ENCODE data around the gene RPS6KB2.

The RPS6KB2 gene

GRCh38 chr11:67404515-67405195, 23.6 kb upstream of the RPS6KB2 start:
- H4K20me1 ChIP-seq (ENCODE audit: insufficient read depth, low read length), result no peaks in the 10 kb centered on the region
- no peaks in the 10 kb centered on the region for H3K27me3 ChIP-seq (replicated peaks; ENCODE audit: insufficient read depth, low read length)
- H3K79me2 ChIP-seq (ENCODE audit: low read length), result peaks cover 17% of the 10 kb centered on the region
- H3K36me3 ChIP-seq (replicated peaks; ENCODE audit: insufficient read depth, low read length), result no peaks in the 10 kb centered on the region
- H3K9ac ChIP-seq (ENCODE audit: low read length), result no peak overlapping the region
- H3K4me3 ChIP-seq (ENCODE audit: low read length), result no peak overlapping the region
- H3K9me2 ChIP-seq (replicated peaks; ENCODE audit: insufficient read depth, low read length), result no peaks in the 10 kb centered on the region
- peaks cover 26% of the 10 kb centered on the region for H3K4me1 ChIP-seq (ENCODE audit: low read length)
- H3K27ac ChIP-seq (ENCODE audit: low read length), result no peak overlapping the region
- no peak for DNase-seq
- H3K4me2 ChIP-seq (ENCODE audit: low read depth, low read length), result no peak overlapping the region
- no peaks in the 10 kb centered on the region for H3K9me3 ChIP-seq (replicated peaks; ENCODE audit: insufficient read depth, low read length)
- no peak overlapping the region for H2AFZ ChIP-seq (ENCODE audit: low read length)
- H3F3A ChIP-seq (ENCODE audit: insufficient read depth, low read length), result peaks cover 2% of the 10 kb centered on the region; the same call in 1 of the 2 replicates
- TF ChIP-seq EZH2phosphoT487 (IDR thresholded peaks at IDR 0.05; ENCODE audit: low read length), result no peak
- no peak for TF ChIP-seq CTCF (IDR thresholded peaks at IDR 0.05; ENCODE audit: low read length)
- TF ChIP-seq EZH2 (optimal IDR thresholded peaks at IDR 0.05; ENCODE audit: low read depth, low read length), result no peak

DNA sequence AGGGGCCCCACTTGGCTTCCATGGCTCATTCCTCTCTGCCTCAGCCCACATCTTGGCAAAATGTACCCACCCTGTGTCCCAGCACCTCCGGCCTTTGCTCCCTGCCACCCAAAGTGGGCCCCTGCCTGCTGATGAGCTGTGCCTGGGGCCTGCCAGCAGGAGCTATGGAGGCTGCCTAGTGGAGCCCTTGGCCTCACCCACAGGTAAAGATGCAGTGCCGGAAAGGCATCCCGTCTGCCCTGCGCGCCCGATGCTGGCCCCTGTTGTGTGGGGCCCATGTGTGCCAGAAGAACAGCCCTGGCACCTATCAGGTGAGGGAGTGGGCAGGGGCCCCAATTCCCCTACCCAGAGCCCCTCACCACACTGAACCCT, 23.1 kb upstream of the RPS6KB2 start:
- Histone ChIP-seq H3K9ac (ENCODE audit: low read length) (no peak overlapping the region), H3K27me3 (replicated peaks; ENCODE audit: insufficient read depth, low read length) (no peaks in the 10 kb centered on the region), H3K9me2 (replicated peaks; ENCODE audit: insufficient read depth, low read length) (no peaks in the 10 kb centered on the region), H2AFZ (ENCODE audit: low read length) (no peak overlapping the region), H3K4me1 (ENCODE audit: low read length) (peaks cover 30% of the 10 kb centered on the region), H3K36me3 (replicated peaks; ENCODE audit: insufficient read depth, low read length) (no peaks in the 10 kb centered on the region), H3F3A (ENCODE audit: insufficient read depth, low read length) (peaks cover 1% of the 10 kb centered on the region; the same call in 1 of the 2 replicates), H3K4me3 (ENCODE audit: low read length) (no peak overlapping the region), H3K79me2 (ENCODE audit: low read length) (peaks cover 13% of the 10 kb centered on the region), H3K4me2 (ENCODE audit: low read depth, low read length) (no peak overlapping the region), H4K20me1 (ENCODE audit: insufficient read depth, low read length) (no peaks in the 10 kb centered on the region), H3K9me3 (replicated peaks; ENCODE audit: insufficient read depth, low read length) (no peaks in the 10 kb centered on the region), H3K27ac (ENCODE audit: low read length) (no peak overlapping the region)
- no peak for TF ChIP-seq EZH2 (optimal IDR thresholded peaks at IDR 0.05; ENCODE audit: low read depth, low read length)
- DNase-seq, result no peak

DNA sequence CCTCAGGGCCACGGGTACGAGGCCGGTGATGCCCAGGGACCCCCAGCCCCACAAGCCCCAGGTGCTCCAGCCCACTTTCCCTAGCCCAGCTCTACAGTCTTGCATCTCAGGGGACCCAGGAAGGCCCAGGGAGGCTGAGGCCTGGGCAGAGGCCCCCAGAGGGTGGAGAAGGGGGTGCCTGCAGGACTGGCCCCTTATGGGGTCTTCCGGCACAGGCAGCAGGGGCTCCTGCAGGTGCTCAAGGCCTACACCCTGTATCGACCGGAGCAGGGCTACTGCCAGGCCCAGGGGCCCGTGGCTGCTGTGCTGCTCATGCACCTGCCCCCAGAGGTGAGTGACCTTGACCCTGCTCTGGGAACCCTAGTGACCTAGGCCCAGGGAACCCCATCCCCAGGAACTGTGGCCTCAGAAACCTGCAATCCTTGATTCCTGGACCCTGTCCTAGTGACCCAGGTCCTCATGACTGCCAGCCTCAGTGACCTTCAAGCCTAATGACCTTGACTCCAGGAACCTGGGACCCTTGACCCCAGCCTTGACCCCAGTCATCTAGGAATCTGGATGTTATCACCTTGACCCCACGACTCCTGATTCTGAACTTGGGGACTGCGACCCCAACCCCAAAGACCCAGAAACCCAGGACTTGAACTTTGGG, 22.5 kb upstream of the RPS6KB2 start:
- Histone ChIP-seq H3K9me3 (replicated peaks; ENCODE audit: insufficient read depth, low read length) (no peaks in the 10 kb centered on the region), H3K4me2 (ENCODE audit: low read depth, low read length) (no peak overlapping the region), H3K4me3 (ENCODE audit: low read length) (no peak overlapping the region), H3K9ac (ENCODE audit: low read length) (no peak overlapping the region), H2AFZ (ENCODE audit: low read length) (no peak overlapping the region), H3F3A (ENCODE audit: insufficient read depth, low read length) (no peaks in the 10 kb centered on the region; the same call in 1 of the 2 replicates), H4K20me1 (ENCODE audit: insufficient read depth, low read length) (no peaks in the 10 kb centered on the region), H3K36me3 (replicated peaks; ENCODE audit: insufficient read depth, low read length) (no peaks in the 10 kb centered on the region), H3K27ac (ENCODE audit: low read length) (no peak overlapping the region), H3K4me1 (ENCODE audit: low read length) (peaks cover 26% of the 10 kb centered on the region), H3K79me2 (ENCODE audit: low read length) (peaks cover 6% of the 10 kb centered on the region), H3K27me3 (replicated peaks; ENCODE audit: insufficient read depth, low read length) (no peaks in the 10 kb centered on the region), H3K9me2 (replicated peaks; ENCODE audit: insufficient read depth, low read length) (no peaks in the 10 kb centered on the region)
- DNase-seq, result no peak
- TF ChIP-seq EZH2 (optimal IDR thresholded peaks at IDR 0.05; ENCODE audit: low read depth, low read length) (no peak), CTCF (IDR thresholded peaks at IDR 0.05; ENCODE audit: low read length) (no peak), EZH2phosphoT487 (IDR thresholded peaks at IDR 0.05; ENCODE audit: low read length) (no peak)
